ENCODE measurements around the gene CASP7. TPM values are rescaled to one million over a fixed set of nuclear protein-coding genes. Genes with fewer than 3 reads are reported as not detected.

The CASP7 gene
- total RNA-seq, 1 donor from 2014 or later = 22.6 TPM

- no peaks in the 10 kb centered on the region for H3K9me3 Mint-ChIP-seq
- no peak overlapping the region for H3K27ac Mint-ChIP-seq
- ChIA-PET CTCF (no interaction called here), POLR2A (no interaction called here)
- peaks cover 22% of the 10 kb centered on the region for H3K27me3 Mint-ChIP-seq
- ATAC-seq (ENCODE audit: low read depth) (no peak), DNase-seq (no peak)
- H3K36me3 Mint-ChIP-seq (ENCODE audit: low read depth) = no peaks in the 10 kb centered on the region
- no peak for TF ChIP-seq CTCF (IDR thresholded peaks at IDR 0.05)
- H3K4me1 Mint-ChIP-seq = no peaks in the 10 kb centered on the region
- H3K4me3 Mint-ChIP-seq = no peak overlapping the region
- intact Hi-C loops (cut with micrococcal nuclease) = no loop called here
Measured at GRCh38 chr10:113641702-113642101, 38.0 kb upstream of the CASP7 start.

GRCh38 chr10:113643183-113643582, 36.5 kb upstream of the CASP7 start:
- ChIA-PET POLR2A (no interaction called here), CTCF (no interaction called here)
- DNase-seq (no peak), ATAC-seq (ENCODE audit: low read depth) (no peak)
- no peaks in the 10 kb centered on the region for H3K4me1 Mint-ChIP-seq
- intact Hi-C loops (cut with micrococcal nuclease) = no loop called here
- peaks cover 19% of the 10 kb centered on the region for H3K27me3 Mint-ChIP-seq
- no peak overlapping the region for H3K27ac Mint-ChIP-seq
- TF ChIP-seq CTCF (IDR thresholded peaks at IDR 0.05) = no peak
- no peak overlapping the region for H3K4me3 Mint-ChIP-seq
- no peaks in the 10 kb centered on the region for H3K36me3 Mint-ChIP-seq (ENCODE audit: low read depth)
- H3K9me3 Mint-ChIP-seq = no peaks in the 10 kb centered on the region

- no peak for ATAC-seq (ENCODE audit: low read depth)
- Mint-ChIP-seq H3K36me3 (ENCODE audit: low read depth) (no peaks in the 10 kb centered on the region), H3K27ac (no peak overlapping the region), H3K4me1 (no peaks in the 10 kb centered on the region), H3K4me3 (no peak overlapping the region), H3K9me3 (no peaks in the 10 kb centered on the region), H3K27me3 (peaks cover 16% of the 10 kb centered on the region)
- intact Hi-C loops (cut with micrococcal nuclease) = no loop called here
- POLR2A ChIA-PET = no interaction called here
- no peak for TF ChIP-seq CTCF (IDR thresholded peaks at IDR 0.05)
- no peak for DNase-seq
- CTCF ChIA-PET = no interaction called here
Measured at GRCh38 chr10:113644185-113645120, 35.3 kb upstream of the CASP7 start.

GRCh38 chr10:113646336-113647201, 33.1 kb upstream of the CASP7 start:
- no peak for TF ChIP-seq CTCF (IDR thresholded peaks at IDR 0.05)
- Mint-ChIP-seq H3K4me3 (no peak overlapping the region), H3K9me3 (no peaks in the 10 kb centered on the region), H3K4me1 (no peaks in the 10 kb centered on the region), H3K27me3 (peaks cover 11% of the 10 kb centered on the region), H3K36me3 (ENCODE audit: low read depth) (no peaks in the 10 kb centered on the region), H3K27ac (no peak overlapping the region)
- DNase-seq (no peak), ATAC-seq (ENCODE audit: low read depth) (no peak)
- ChIA-PET POLR2A (no interaction called here), CTCF (no interaction called here)
- intact Hi-C loops (cut with micrococcal nuclease) = no loop called here

- Mint-ChIP-seq H3K36me3 (ENCODE audit: low read depth) (no peaks in the 10 kb centered on the region), H3K4me3 (no peak overlapping the region), H3K27ac (no peak overlapping the region), H3K4me1 (no peaks in the 10 kb centered on the region), H3K27me3 (peaks cover 7% of the 10 kb centered on the region), H3K9me3 (no peaks in the 10 kb centered on the region)
- ATAC-seq (ENCODE audit: low read depth) (no peak), DNase-seq (no peak)
- TF ChIP-seq CTCF (IDR thresholded peaks at IDR 0.05) = no peak
- intact Hi-C loops (cut with micrococcal nuclease) = no loop called here
- ChIA-PET CTCF (no interaction called here), POLR2A (no interaction called here)
Measured at GRCh38 chr10:113647812-113648211, 31.9 kb upstream of the CASP7 start.
